ENCODE results near the gene MB. TPM values are rescaled to one million over a fixed set of nuclear protein-coding genes. Genes with fewer than 3 reads are reported as not detected.

The MB gene
- polyA plus RNA-seq, 1 donor (not counting 4 experiments of a cell fraction or from before 2014, with no cell fraction given) = not detected

DNA sequence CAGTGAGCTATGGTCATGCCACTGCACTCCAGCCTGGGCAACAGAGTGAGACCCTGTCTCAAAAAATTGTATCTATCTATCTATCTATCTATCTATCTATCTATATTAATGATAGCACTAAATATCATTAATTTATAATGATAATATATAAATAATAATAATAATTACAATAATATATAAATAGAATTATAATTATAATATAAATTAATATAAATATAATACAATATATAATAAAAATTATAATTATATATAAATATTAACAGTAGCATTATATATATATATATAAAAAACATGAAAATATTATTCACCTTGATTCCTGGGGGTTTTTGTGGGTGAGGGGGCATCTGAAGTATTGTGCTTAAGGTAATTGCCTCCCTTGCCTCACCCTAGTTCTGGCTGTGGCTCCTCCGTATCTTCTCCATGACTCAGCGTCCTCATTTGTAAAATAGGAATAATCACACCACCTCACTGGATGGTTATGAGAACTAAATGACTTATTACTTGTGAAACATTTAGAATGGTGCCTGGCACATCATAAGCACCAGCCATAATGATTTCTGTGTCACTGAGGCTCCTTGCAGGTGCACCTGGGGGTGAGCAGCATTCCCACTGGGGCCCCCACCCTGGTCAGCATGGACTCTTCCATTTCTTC is 57.6 kb downstream of the MB start:
- dilution Hi-C loops (cut with MboI; ENCODE audit: extremely low pct_ligation_motif_present, low sequenced_read_pairs) = no loop called here
- H3K27me3 ChIP-seq (ENCODE audit: control insufficient read depth, extremely low read depth, insufficient read depth, low read length) = peaks cover 23% of the 10 kb centered on the region
- no peak overlapping the region for H2AFZ ChIP-seq (ENCODE audit: control insufficient read depth, low read length)
- TF ChIP-seq EZH2 (IDR thresholded peaks at IDR 0.05; ENCODE audit: low read length) (no peak), CTCF (optimal IDR thresholded peaks at IDR 0.05 in 1 of 3, IDR thresholded peaks at IDR 0.05 in 1 of 3, conservative IDR thresholded peaks at IDR 0.05 in 1 of 3; ENCODE audit: extremely low read depth in 1 of 3, insufficient read depth in 2 of 3, low read length in 3 of 3) (no peak)
- H3K4me1 ChIP-seq (ENCODE audit: control insufficient read depth, extremely low read depth, insufficient read depth, low read length) = peaks cover 6% of the 10 kb centered on the region
- no peak overlapping the region for H3K4me2 ChIP-seq (ENCODE audit: control insufficient read depth, extremely low read depth, insufficient read depth, low read depth, low read length)
- H3K27ac ChIP-seq (ENCODE audit: control insufficient read depth, insufficient read depth, low read length) = no peak overlapping the region
- H4K20me1 ChIP-seq (ENCODE audit: control insufficient read depth, extremely low read depth, insufficient read depth, low read length) = no peaks in the 10 kb centered on the region
- peaks cover 2% of the 10 kb centered on the region for H3K9me3 ChIP-seq (ENCODE audit: control insufficient read depth, low read depth, low read length)
- no peaks in the 10 kb centered on the region for H3K36me3 ChIP-seq (ENCODE audit: control insufficient read depth in 2 of 2, extremely low read depth in 1 of 2, insufficient read depth in 2 of 2, low read length in 2 of 2)
- FAIRE-seq (no peak), DNase-seq (ENCODE audit: low read depth, low spot score) (no peak)
- no peak overlapping the region for H3K4me3 ChIP-seq (ENCODE audit: control insufficient read depth in 2 of 3, extremely low read depth in 1 of 3, insufficient read depth in 2 of 3, low read depth in 1 of 3, low read length in 3 of 3)
- H3K79me2 ChIP-seq (ENCODE audit: control insufficient read depth, insufficient read depth, low read length) = no peaks in the 10 kb centered on the region
- no peak overlapping the region for H3K9ac ChIP-seq (ENCODE audit: control insufficient read depth, extremely low read depth, insufficient read depth, low read length)
- no peaks in the 10 kb centered on the region for H3K9me1 ChIP-seq (ENCODE audit: control insufficient read depth, extremely low read depth, insufficient read depth, low read length)

GRCh38 chr22:35558719-35559118 is 58.4 kb downstream of the MB start:
- Histone ChIP-seq H3K9ac (ENCODE audit: control insufficient read depth, extremely low read depth, insufficient read depth, low read length) (no peak overlapping the region), H4K20me1 (ENCODE audit: control insufficient read depth, extremely low read depth, insufficient read depth, low read length) (peaks cover 3% of the 10 kb centered on the region), H3K79me2 (ENCODE audit: control insufficient read depth, insufficient read depth, low read length) (no peaks in the 10 kb centered on the region), H3K27ac (ENCODE audit: control insufficient read depth, insufficient read depth, low read length) (no peak overlapping the region), H3K4me1 (ENCODE audit: control insufficient read depth, extremely low read depth, insufficient read depth, low read length) (peaks cover 6% of the 10 kb centered on the region), H3K4me3 (ENCODE audit: control insufficient read depth in 2 of 3, extremely low read depth in 1 of 3, insufficient read depth in 2 of 3, low read depth in 1 of 3, low read length in 3 of 3) (no peak overlapping the region), H3K9me1 (ENCODE audit: control insufficient read depth, extremely low read depth, insufficient read depth, low read length) (no peaks in the 10 kb centered on the region), H2AFZ (ENCODE audit: control insufficient read depth, low read length) (no peak overlapping the region), H3K27me3 (ENCODE audit: control insufficient read depth, extremely low read depth, insufficient read depth, low read length) (peaks cover 31% of the 10 kb centered on the region), H3K9me3 (ENCODE audit: control insufficient read depth, low read depth, low read length) (peaks cover 2% of the 10 kb centered on the region), H3K4me2 (ENCODE audit: control insufficient read depth, extremely low read depth, insufficient read depth, low read depth, low read length) (no peak overlapping the region), H3K36me3 (ENCODE audit: control insufficient read depth in 2 of 2, extremely low read depth in 1 of 2, insufficient read depth in 2 of 2, low read length in 2 of 2) (no peaks in the 10 kb centered on the region)
- DNase-seq (ENCODE audit: low read depth, low spot score) = no peak
- no peak for TF ChIP-seq EZH2 (IDR thresholded peaks at IDR 0.05; ENCODE audit: low read length)
- no peak for TF ChIP-seq CTCF (optimal IDR thresholded peaks at IDR 0.05 in 1 of 3, IDR thresholded peaks at IDR 0.05 in 1 of 3, conservative IDR thresholded peaks at IDR 0.05 in 1 of 3; ENCODE audit: extremely low read depth in 1 of 3, insufficient read depth in 2 of 3, low read length in 3 of 3)
- FAIRE-seq = no peak
- dilution Hi-C loops (cut with MboI; ENCODE audit: extremely low pct_ligation_motif_present, low sequenced_read_pairs) = no loop called here

All from keratinocyte (primary cell).